ENCODE measurements around the gene TBKBP1.
"Not testable (repeated sequence)": the region's sequence is repeated elsewhere in the genome, so short reads cannot be mapped to it uniquely, and the experiment has no call there.

TBKBP1 gene

GRCh38 chr17:47678196-47678595, 15.8 kb upstream of the TBKBP1 start:
- no peak for DNase-seq

DNA sequence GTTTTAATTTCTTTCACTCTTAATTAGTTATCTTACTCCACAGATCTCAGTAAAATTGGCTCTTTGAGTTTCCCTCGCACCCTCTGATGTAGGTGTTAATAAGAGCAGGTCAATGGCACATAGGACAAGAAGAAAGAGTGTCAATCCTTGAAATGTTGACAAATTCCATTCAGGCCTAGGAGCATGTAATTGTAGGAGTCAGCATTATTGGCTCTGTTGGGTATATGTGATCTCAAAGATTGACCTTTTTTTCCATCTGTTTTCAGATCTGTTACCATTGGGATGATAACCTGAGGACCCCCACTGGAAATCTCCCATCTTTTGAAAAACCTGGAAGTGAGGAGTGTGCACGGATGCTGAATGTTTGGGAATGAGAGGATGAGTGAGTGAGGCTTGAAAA, 11.8 kb upstream of the TBKBP1 start:
- DNase-seq = no peak

GRCh38 chr17:47682727-47683126, 11.2 kb upstream of the TBKBP1 start:
- not testable (repeated sequence) for DNase-seq

GRCh38 chr17:47684025-47684424, 9.9 kb upstream of the TBKBP1 start:
- DNase-seq = no peak

DNA sequence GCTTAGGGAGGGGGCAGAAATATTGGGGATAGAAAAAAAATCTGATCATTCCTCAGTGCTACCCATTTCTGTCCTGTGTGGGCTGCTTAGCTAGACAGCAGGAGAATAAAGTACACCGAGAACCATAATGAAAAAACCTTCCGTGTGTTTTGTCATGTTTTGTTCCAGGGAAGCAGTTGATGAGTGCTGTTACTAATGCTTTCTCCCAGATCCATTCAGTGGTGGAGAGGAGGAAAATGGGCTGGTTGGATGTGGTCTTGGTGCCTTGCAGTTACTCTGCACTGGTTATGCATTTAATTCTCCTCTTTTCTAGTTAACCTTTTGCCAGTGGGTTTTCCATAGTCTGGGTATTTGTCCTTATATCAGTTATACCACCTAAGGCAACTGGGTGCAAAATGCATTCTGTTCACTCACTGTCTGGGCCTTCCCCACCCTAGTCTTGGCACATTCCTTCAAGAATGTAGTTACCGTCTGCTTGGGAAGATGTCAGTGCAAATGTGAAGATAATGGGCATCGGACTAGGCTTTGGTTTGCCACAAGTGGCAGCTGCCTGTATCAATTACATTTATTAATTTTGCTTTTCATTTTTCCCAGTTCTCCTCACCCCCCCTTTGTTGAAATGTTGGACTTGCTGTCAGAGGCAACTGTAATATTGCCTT, 9.3 kb upstream of the TBKBP1 start:
- no peak for DNase-seq

DNA sequence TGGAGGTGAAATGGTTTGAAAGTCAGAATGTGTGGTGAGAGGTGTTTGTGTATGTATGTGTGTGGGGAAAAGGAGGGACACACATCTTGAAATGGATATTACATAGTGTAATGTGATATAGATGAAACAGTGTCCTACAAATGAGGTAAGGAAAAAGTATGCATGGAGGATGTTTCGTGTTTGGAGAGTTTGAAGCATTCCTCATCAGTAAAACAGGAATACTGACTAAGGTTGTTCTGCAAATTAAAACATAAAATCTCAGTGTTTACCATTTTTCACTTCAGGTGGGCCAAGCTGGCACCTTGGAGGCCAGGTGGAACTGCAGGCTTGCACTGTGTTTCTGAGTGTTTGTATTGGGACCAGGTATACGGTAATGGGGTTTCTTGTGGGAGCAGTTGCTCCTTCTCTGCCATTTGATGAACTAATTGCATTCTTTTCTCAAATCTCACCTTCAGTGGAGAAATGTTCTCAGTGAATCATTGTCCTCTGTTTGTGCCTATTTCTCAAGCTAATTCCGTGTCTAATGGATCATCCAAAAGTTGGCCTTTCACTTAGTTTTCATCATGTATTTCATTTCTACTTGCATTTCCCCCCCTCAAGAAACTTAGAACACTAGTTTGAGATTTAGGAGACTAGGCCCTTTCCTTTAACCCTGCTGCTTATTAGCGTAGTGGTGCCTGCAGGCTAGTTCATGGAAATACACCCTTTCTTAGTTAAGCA, 8.2 kb upstream of the TBKBP1 start:
- DNase-seq = no peak

DNA sequence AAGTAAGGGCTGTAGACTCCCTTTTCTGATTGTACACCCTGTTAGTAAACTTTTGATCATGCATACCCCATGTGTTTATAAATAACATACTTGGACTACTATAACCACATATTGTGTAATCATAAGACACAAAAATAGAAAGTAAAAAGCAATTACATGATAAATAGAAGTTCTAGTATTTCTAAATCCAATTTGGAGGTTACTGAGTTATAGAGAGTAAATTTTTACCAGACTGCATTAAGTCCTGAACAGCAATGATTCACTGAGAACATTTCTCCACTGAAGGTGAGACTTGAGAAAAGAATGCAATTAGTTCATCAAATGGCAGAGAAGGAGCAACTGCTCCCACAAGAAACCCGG, 7.7 kb upstream of the TBKBP1 start:
- no peak for DNase-seq

DNA sequence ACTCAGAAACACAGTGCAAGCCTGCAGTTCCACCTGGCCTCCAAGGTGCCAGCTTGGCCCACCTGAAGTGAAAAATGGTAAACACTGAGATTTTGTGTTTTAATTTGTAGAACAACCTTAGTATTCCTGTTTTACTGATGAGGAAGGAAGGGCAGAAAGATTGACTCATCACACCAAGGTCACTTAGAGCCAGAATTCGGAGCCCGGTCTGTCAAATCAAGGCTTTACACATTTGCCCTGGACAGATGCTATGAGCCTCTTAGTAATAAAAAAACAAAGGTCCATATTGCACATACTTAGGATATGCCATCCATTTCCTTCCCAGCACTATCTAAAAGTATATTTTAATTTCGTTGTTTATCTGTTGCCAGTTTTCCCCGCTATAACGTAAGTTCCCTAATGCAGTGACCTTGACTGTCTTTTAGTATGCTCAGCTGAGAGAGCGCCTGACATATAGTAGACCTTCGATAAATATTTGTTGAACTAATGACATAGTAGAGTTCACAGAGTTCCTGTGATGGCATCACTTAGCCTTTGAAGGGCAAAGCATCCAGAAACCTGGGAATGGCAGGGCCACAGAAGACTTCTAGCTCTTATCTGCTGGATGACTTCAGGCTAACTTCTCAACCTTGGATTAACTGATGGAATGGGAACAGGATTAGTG, 7.2 kb upstream of the TBKBP1 start:
- no peak for DNase-seq

DNA sequence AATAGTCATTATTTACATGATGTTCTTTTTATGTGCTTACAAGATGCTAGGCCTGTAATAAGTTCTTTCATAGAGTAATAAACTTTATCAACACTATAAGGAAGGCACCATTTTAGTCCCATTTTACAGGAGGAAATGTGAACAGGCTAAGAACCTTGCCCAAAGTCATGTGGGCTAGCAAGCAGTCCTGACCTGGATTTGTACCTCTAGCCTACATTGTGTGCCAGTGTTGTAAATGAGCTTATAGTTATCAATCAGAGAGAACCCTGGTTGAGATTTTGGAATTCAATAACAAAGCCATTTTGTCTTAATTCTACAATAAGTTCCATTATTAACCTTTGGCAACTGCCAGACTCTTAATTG, 6.7 kb upstream of the TBKBP1 start:
- no peak for DNase-seq

GRCh38 chr17:47687748-47688147, 6.2 kb upstream of the TBKBP1 start:
- DNase-seq = no peak

- no peak for DNase-seq
Observed at GRCh38 chr17:47690121-47690520, 3.8 kb upstream of the TBKBP1 start.

DNA sequence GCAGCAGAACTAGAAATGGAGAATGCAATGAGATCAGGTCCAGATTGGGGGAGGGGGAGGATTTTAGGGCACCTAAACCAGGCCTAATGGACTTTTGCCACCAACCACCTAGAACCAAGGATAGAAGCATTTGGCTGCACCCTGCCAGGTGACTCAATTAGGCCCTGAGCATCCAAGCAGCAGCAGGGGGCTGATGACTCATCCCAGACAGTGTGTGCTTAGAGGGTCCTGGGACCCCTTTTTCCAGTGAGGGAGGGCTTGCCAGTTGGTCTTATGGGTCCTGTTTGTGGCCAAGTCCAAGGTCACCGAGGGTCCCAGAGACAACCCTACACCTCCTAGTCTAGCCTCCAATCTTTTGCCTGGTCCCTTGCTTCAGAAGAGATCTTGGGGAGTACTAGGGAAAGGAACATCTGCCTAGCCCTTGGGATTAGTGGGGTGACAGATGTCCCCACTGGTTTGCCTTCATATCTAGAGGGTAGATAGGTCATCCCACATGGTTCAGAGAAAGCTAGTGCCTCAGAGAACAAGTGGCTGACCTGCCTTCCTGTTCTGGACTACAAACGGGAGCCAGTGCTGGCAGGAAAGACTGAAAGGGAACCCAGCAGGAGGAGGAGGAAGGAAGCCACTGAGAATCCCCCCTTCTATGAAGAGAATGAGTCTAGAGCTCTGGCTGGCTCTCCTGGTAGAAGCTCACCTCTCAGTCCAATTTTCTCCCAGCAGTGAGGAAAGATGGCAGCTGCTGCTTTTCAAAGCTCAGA, 1.6 kb upstream of the TBKBP1 start:
- no peak for DNase-seq

- no peak for DNase-seq
Observed at GRCh38 chr17:47692895-47693730, 848 bp upstream of the TBKBP1 start.

DNA sequence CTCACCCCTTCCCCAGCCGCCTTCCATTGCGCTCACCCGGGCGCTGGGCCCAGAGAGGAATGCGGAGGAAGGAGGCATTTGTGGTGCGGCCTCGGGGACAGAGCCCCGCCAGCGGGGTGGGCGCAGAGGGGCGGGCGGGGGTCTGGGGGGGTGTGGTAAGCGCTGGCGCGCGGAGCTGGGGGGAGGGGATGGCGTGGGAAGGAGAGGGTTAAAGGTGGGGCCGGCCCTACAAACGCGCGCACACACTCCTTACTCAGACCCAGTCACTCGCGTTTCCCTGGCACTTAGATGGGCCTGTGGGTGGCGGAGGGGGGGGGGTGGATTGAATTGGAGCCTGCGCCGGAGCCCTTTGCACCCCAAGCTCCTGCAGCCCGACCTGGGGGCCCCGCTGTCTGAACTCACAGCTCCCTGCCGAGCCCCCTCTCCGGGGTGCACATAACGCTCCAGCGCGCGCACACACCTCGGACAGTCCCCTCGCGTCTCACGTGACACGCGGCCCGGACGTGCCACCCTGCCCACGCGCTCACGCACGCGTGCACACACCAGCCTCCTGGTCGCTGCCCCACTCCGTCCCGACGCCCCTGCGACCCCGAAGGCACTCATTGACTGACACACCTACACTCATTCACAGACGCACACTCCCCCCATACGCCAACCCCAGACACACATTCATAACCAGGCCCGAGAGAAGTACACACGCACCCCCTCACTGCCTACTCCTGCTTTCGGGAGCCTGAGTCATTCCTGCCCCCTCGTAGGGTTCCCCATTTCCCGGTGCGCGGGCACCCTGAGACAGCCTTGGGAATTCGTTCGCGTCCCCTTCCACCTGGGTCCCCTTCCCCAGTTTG, 844 bp downstream of the TBKBP1 start:
- no peak for DNase-seq

GRCh38 chr17:47695429-47696376, 1.7 kb downstream of the TBKBP1 start:
- DNase-seq = no peak

GRCh38 chr17:47696717-47697642, 3.0 kb downstream of the TBKBP1 start:
- no peak for DNase-seq

- no peak for DNase-seq
Observed at GRCh38 chr17:47697906-47698711, 4.1 kb downstream of the TBKBP1 start.

- peak; percentile 66 for DNase-seq
Observed at GRCh38 chr17:47698749-47699535, 5.0 kb downstream of the TBKBP1 start.

Measured in CD4-positive, alpha-beta T cell treated with Interferon gamma for 1 hour (primary cell).